ENCODE data around the gene KCNN4. TPM values are rescaled to one million over a fixed set of nuclear protein-coding genes. Genes with fewer than 3 reads are reported as not detected.

Gene KCNN4
- total and polyA plus RNA-seq, 4 donors = 0.14 to 30.3 (median 0.51) TPM

GRCh38 chr19:43731346-43731745, 49.4 kb downstream of the KCNN4 start:
- no peak overlapping the region for H3K4me3 ChIP-seq (ENCODE audit: low read depth in 1 of 3, low read length in 3 of 3)
- 94% methylated on average over 14 of the region's 14 CpGs for WGBS
- no peak overlapping the region for H3K27ac ChIP-seq (ENCODE audit: low read depth in 1 of 2, low read length in 2 of 2)
- H3K9me3 ChIP-seq (ENCODE audit: control insufficient read depth in 4 of 4, low read length in 3 of 4) = no peaks in the 10 kb centered on the region
- no peak for DNase-seq (ENCODE audit: low spot score)
- H3K9ac ChIP-seq (ENCODE audit: low read depth in 1 of 2, low read length in 2 of 2) = no peak overlapping the region
- H3K4me1 ChIP-seq (ENCODE audit: control insufficient read depth in 4 of 4, insufficient read depth in 4 of 4, low read length in 3 of 4) = no peaks in the 10 kb centered on the region
- peaks cover 6 to 54% (median 41%) of the 10 kb centered on the region in 4 donors for H3K36me3 ChIP-seq (ENCODE audit: control insufficient read depth in 4 of 4, insufficient read depth in 3 of 4, low read depth in 1 of 4, low read length in 3 of 4)
- no peaks in the 10 kb centered on the region for H3K27me3 ChIP-seq (ENCODE audit: control insufficient read depth in 4 of 4, insufficient read depth in 4 of 4, low read length in 3 of 4)
- TF ChIP-seq MAX (IDR thresholded peaks at IDR 0.05) (no peak), RXRA (IDR thresholded peaks at IDR 0.05) (no peak), RAD21 (IDR thresholded peaks at IDR 0.05) (no peak), FOXA2 (IDR thresholded peaks at IDR 0.05) (no peak), REST (IDR thresholded peaks at IDR 0.05) (no peak), SP1 (IDR thresholded peaks at IDR 0.05) (no peak), EGR1 (IDR thresholded peaks at IDR 0.05; ENCODE audit: low read depth in 2 of 2) (no peak), CTCF (IDR thresholded peaks at IDR 0.05; ENCODE audit: low read depth, low read length, missing input control) (no peak), TAF1 (conservative IDR thresholded peaks at IDR 0.05) (no peak), JUND (IDR thresholded peaks at IDR 0.05) (no peak), GABPA (IDR thresholded peaks at IDR 0.05 in 1 of 2, conservative IDR thresholded peaks at IDR 0.05 in 1 of 2) (no peak), HNF4A (conservative IDR thresholded peaks at IDR 0.05) (no peak), YY1 (IDR thresholded peaks at IDR 0.05) (no peak), NR2F2 (IDR thresholded peaks at IDR 0.05) (no peak), HNF4G (IDR thresholded peaks at IDR 0.05) (no peak), FOXA1 (IDR thresholded peaks at IDR 0.05) (no peak)
- TF ChIP-seq, protein P1, sequence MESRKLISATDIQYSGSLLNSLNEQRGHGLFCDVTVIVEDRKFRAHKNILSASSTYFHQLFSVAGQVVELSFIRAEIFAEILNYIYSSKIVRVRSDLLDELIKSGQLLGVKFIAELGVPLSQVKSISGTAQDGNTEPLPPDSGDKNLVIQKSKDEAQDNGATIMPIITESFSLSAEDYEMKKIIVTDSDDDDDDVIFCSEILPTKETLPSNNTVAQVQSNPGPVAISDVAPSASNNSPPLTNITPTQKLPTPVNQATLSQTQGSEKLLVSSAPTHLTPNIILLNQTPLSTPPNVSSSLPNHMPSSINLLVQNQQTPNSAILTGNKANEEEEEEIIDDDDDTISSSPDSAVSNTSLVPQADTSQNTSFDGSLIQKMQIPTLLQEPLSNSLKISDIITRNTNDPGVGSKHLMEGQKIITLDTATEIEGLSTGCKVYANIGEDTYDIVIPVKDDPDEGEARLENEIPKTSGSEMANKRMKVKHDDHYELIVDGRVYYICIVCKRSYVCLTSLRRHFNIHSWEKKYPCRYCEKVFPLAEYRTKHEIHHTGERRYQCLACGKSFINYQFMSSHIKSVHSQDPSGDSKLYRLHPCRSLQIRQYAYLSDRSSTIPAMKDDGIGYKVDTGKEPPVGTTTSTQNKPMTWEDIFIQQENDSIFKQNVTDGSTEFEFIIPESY (IDR thresholded peaks at IDR 0.05) = no peak
- TF ChIP-seq, protein P2, sequence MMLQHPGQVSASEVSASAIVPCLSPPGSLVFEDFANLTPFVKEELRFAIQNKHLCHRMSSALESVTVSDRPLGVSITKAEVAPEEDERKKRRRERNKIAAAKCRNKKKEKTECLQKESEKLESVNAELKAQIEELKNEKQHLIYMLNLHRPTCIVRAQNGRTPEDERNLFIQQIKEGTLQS (IDR thresholded peaks at IDR 0.05) = no peak

Measured in liver (tissue), 9 donors.